ENCODE data around the gene FUT7.

DNA sequence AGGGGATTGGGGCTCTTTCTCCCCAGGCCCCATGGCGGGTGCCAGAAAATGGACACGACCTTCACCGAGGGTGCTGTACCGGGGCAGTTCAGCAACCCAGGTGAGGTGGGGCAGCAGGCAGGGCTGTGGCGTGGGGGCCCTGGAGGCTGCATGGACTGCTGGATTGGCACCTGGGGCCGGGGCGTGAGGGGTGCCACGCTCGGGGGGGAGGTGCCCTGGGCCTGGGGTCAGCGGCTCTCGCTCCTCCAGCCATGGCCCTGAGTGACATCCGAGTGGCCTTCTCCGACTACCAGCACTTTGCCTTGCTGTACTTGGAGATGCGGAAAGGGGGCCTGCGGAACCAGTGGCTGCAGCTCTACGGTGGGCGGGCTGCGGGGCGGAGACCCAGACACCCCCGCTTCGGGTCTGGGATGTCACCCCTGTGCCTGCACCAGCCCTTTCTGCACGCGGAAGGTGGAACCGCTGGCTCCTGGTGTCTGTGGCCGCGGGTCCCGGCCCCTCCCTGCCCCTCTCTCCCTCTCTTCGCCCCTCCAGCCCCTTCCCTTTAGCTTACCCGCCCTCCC lies 47.3 kb downstream of the FUT7 start:
- no peak for TF ChIP-seq CTCF (IDR thresholded peaks at IDR 0.05)
- TF ChIP-seq ZFX (IDR thresholded peaks at IDR 0.05; ENCODE audit: borderline replicate concordance), result no peak
